Epidermal melanocyte (primary cell): Measurements from ENCODE around the gene DCDC2.
A peak's percentile ranks its signal among the peaks of the same experiment; 100 is the strongest.
"Not testable (repeated sequence)": the region's sequence is repeated elsewhere in the genome, so short reads cannot be mapped to it uniquely, and the experiment has no call there.

Source experiments
- DNase-seq: peaks from one replicate; pipeline ENCODE4 v3.0.0; 2011; ENCODE audit warnings: low spot score; ENCODE audit not compliant: insufficient read length

Gene DCDC2

GRCh38 chr6:24149296-24149695 lies 208.6 kb downstream of the DCDC2 start:
- DNase-seq = no peak

- no peak for DNase-seq
Measured at GRCh38 chr6:24148684-24149083, 209.2 kb downstream of the DCDC2 start.

- no peak for DNase-seq
Measured at GRCh38 chr6:24148154-24148570, 209.7 kb downstream of the DCDC2 start.

- no peak for DNase-seq
Measured at GRCh38 chr6:24147511-24148153, 210.2 kb downstream of the DCDC2 start.

GRCh38 chr6:24146871-24147270 lies 211.0 kb downstream of the DCDC2 start:
- no peak for DNase-seq

- DNase-seq = no peak
Measured at GRCh38 chr6:24145690-24146131, 212.1 kb downstream of the DCDC2 start.

GRCh38 chr6:24142733-24143132 lies 215.1 kb downstream of the DCDC2 start:
- DNase-seq = not testable (repeated sequence)

GRCh38 chr6:24140591-24140990 lies 217.3 kb downstream of the DCDC2 start:
- no peak for DNase-seq

GRCh38 chr6:24139639-24140038 lies 218.2 kb downstream of the DCDC2 start:
- no peak for DNase-seq

GRCh38 chr6:24139080-24139479 lies 218.8 kb downstream of the DCDC2 start:
- no peak for DNase-seq

- no peak for DNase-seq
Measured at GRCh38 chr6:24131751-24132150, 226.1 kb downstream of the DCDC2 start.

GRCh38 chr6:24127316-24127715 lies 230.5 kb downstream of the DCDC2 start:
- no peak for DNase-seq

GRCh38 chr6:24126586-24127192 lies 231.2 kb downstream of the DCDC2 start:
- peak; percentile 85 for DNase-seq

GRCh38 chr6:24125980-24126379 lies 231.9 kb downstream of the DCDC2 start, which contains the start of gene NRSN1:
NRSN1 (plus strand) TSS chr6:24126215; CDS start chr6:24134328, 8,113 bp downstream.
- no peak for DNase-seq

- no peak for DNase-seq
Measured at GRCh38 chr6:24122139-24122538, 235.7 kb downstream of the DCDC2 start.
